HEK293 (cell line): ENCODE measurements around the gene ZNF274.
A peak's percentile ranks its signal among the peaks of the same experiment; 100 is the strongest.

Experiments
- CTCF ChIA-PET: fragments of 350-600 bp; formaldehyde crosslinking; extraction: SDS; loops from one replicate; lab custom pipeline; 2021; ENCODE audit warnings: antibody characterized with exemption; lab: Yijun Ruan, JAX
- POLR2A ChIA-PET: fragments of 300-600 bp; formaldehyde crosslinking; extraction: SDS; loops from one replicate; lab custom pipeline; 2020; ENCODE audit warnings: antibody characterized with exemption, inconsistent platforms; lab: Yijun Ruan, JAX
- H3K27ac ChIP-seq: fragments of 200-500 bp; sonication (Bioruptor generic); 2 replicates; pipeline ENCODE4 v1.5.1; 2014; ENCODE audit warnings: low read depth, low read length, control low read depth, inconsistent platforms; ENCODE audit errors: extremely low read depth
- H3K36me3 ChIP-seq, 2 experiments: fragments of 200-500 bp in 1 of 2; sonication (Bioruptor generic) in 1 of 2; 1 replicate in 1 of 2; 2 replicates in 1 of 2; pipeline ENCODE4 v1.5.1; 2014 to 2017; ENCODE audit warnings: inconsistent platforms in 2 of 2, low read length in 2 of 2; ENCODE audit not compliant: control insufficient read depth in 2 of 2, insufficient read depth in 1 of 2
- H3K4me1 ChIP-seq: fragments of 200-500 bp; sonication (Bioruptor generic); 2 replicates; pipeline ENCODE4 v1.5.1; 2014; ENCODE audit warnings: mild to moderate bottlenecking, low read length, inconsistent platforms; ENCODE audit not compliant: control insufficient read depth, insufficient read depth
- H3K4me3 ChIP-seq: 2 replicates; pipeline ENCODE4 v1.5.1; 2011; ENCODE audit warnings: low read depth, mild to moderate bottlenecking, control low read depth, low read length, moderate library complexity
- H3K9me3 ChIP-seq: fragments of 200-500 bp; sonication (Bioruptor generic); 2 replicates; pipeline ENCODE4 v1.5.1; 2014; ENCODE audit warnings: low read depth, low read length, inconsistent platforms; ENCODE audit not compliant: control insufficient read depth, insufficient read depth
- BCL6B ChIP-seq: fragments of 450-650 bp; formaldehyde crosslinking; IDR thresholded peaks from 2 replicates; pipeline ENCODE4 v1.5.1; 2017; ENCODE audit warnings: missing biosample characterization, missing genetic modification characterization
- HOXA7 ChIP-seq: sonication (generic); formaldehyde crosslinking; IDR thresholded peaks from 2 replicates; pipeline ENCODE4 v1.8.1; 2022; ENCODE audit warnings: missing genetic modification reagents, borderline replicate concordance
- MZF1 ChIP-seq: fragments of 450-650 bp; formaldehyde crosslinking; IDR thresholded peaks from 2 replicates; pipeline ENCODE4 v1.5.1; 2017; ENCODE audit warnings: missing biosample characterization, missing genetic modification characterization, borderline replicate concordance
- OSR2 ChIP-seq: fragments of 450-650 bp; formaldehyde crosslinking; IDR thresholded peaks from 2 replicates; pipeline ENCODE4 v1.5.1; 2016; ENCODE audit warnings: missing biosample characterization, missing genetic modification characterization
- TRIM28 ChIP-seq: IDR thresholded peaks from 2 replicates; pipeline ENCODE4 v1.6.1; 2011; ENCODE audit warnings: low read length, control low read depth, borderline replicate concordance
- YY1 ChIP-seq: fragments of 450-650 bp; formaldehyde crosslinking; IDR thresholded peaks from 2 replicates; pipeline ENCODE4 v1.5.1; 2018; ENCODE audit warnings: missing biosample characterization, missing genetic modification characterization
- ZBTB21 ChIP-seq: fragments of 450-650 bp; formaldehyde crosslinking; IDR thresholded peaks from 2 replicates; pipeline ENCODE4 v1.5.1; 2017; ENCODE audit warnings: missing biosample characterization, missing genetic modification characterization
- ZBTB49 ChIP-seq: fragments of 450-650 bp; formaldehyde crosslinking; IDR thresholded peaks from 2 replicates; pipeline ENCODE4 v1.5.1; 2016; ENCODE audit warnings: missing biosample characterization, missing genetic modification characterization, low read depth
- ZBTB7A ChIP-seq: fragments of 450-650 bp; formaldehyde crosslinking; IDR thresholded peaks from 2 replicates; pipeline ENCODE4 v1.5.1; 2016; ENCODE audit warnings: low read depth, missing biosample characterization, missing genetic modification characterization
- ZFP69B ChIP-seq: fragments of 450-650 bp; formaldehyde crosslinking; IDR thresholded peaks from 2 replicates; pipeline ENCODE4 v1.5.1; 2016; ENCODE audit warnings: missing biosample characterization, missing genetic modification characterization
- ZNF155 ChIP-seq: fragments of 450-650 bp; formaldehyde crosslinking; IDR thresholded peaks from 2 replicates; pipeline ENCODE4 v1.5.1; 2016; ENCODE audit warnings: missing biosample characterization, missing genetic modification characterization
- ZNF16 ChIP-seq: fragments of 450-650 bp; formaldehyde crosslinking; IDR thresholded peaks from 2 replicates; pipeline ENCODE4 v1.5.1; 2016; ENCODE audit warnings: low read depth, missing biosample characterization, missing genetic modification characterization
- ZNF169 ChIP-seq: fragments of 450-650 bp; formaldehyde crosslinking; IDR thresholded peaks from 2 replicates; pipeline ENCODE4 v1.5.1; 2016; ENCODE audit warnings: missing biosample characterization, missing genetic modification characterization
- ZNF202 ChIP-seq: fragments of 450-650 bp; formaldehyde crosslinking; IDR thresholded peaks from 2 replicates; pipeline ENCODE4 v1.5.1; 2016; ENCODE audit warnings: missing biosample characterization, missing genetic modification characterization, borderline replicate concordance
- ZNF211 ChIP-seq: fragments of 450-650 bp; formaldehyde crosslinking; IDR thresholded peaks from 2 replicates; pipeline ENCODE4 v1.5.1; 2016; ENCODE audit warnings: low read depth, missing biosample characterization, missing genetic modification characterization
- ZNF501 ChIP-seq: fragments of 450-650 bp; formaldehyde crosslinking; IDR thresholded peaks from 2 replicates; pipeline ENCODE4 v1.5.1; 2016; ENCODE audit warnings: missing biosample characterization, missing genetic modification characterization
- ZNF518A ChIP-seq: fragments of 450-650 bp; formaldehyde crosslinking; conservative IDR thresholded peaks from 2 replicates; pipeline ENCODE4 v1.5.1; 2016; ENCODE audit warnings: low read depth, missing biosample characterization, missing genetic modification characterization
- ZNF549 ChIP-seq: fragments of 450-650 bp; IDR thresholded peaks from 2 replicates; pipeline ENCODE4 v1.5.1; 2018; ENCODE audit warnings: missing biosample characterization, missing genetic modification characterization, mild to moderate bottlenecking, inconsistent platforms, moderate library complexity
- ZNF560 ChIP-seq: fragments of 450-650 bp; formaldehyde crosslinking; IDR thresholded peaks from 2 replicates; pipeline ENCODE4 v1.5.1; 2017; ENCODE audit warnings: missing biosample characterization, missing genetic modification characterization, borderline replicate concordance
- ZNF664 ChIP-seq: fragments of 450-650 bp; formaldehyde crosslinking; IDR thresholded peaks from 2 replicates; pipeline ENCODE4 v1.5.1; 2016; ENCODE audit warnings: missing biosample characterization, missing genetic modification characterization
- ZNF707 ChIP-seq: fragments of 450-650 bp; formaldehyde crosslinking; IDR thresholded peaks from 2 replicates; pipeline ENCODE4 v1.5.1; 2016; ENCODE audit warnings: missing biosample characterization, missing genetic modification characterization
- ZNF776 ChIP-seq: fragments of 450-650 bp; formaldehyde crosslinking; IDR thresholded peaks from 2 replicates; pipeline ENCODE4 v1.5.0; 2017; ENCODE audit warnings: missing biosample characterization, missing genetic modification characterization, borderline replicate concordance
- TF ChIP-seq, protein P1 (sequence below): fragments of 450-650 bp; formaldehyde crosslinking; IDR thresholded peaks from 2 replicates; pipeline ENCODE4 v1.5.1; 2016; ENCODE audit warnings: missing biosample characterization, missing genetic modification characterization
- TF ChIP-seq, protein P2 (sequence below): fragments of 450-650 bp; formaldehyde crosslinking; IDR thresholded peaks from 2 replicates; pipeline ENCODE4 v1.5.1; 2016; ENCODE audit warnings: missing biosample characterization, missing genetic modification characterization
- TF ChIP-seq, protein P3 (sequence below): fragments of 450-650 bp; formaldehyde crosslinking; IDR thresholded peaks from 2 replicates; pipeline ENCODE4 v1.5.1; 2017; ENCODE audit warnings: missing biosample characterization, missing genetic modification characterization

ZNF274 gene

GRCh38 chr19:58252102-58252685 is 69.3 kb downstream of the ZNF274 start:
- CTCF ChIA-PET, result no interaction called here
- TF ChIP-seq ZBTB7A (tag by site-specific recombination) (no peak), TRIM28 (peak; percentile 99), YY1 (no peak), ZNF202 (tag by site-specific recombination) (no peak), ZFP69B (no peak), ZBTB49 (tag by site-specific recombination) (no peak), ZNF518A (tag by site-specific recombination) (peak; percentile 63), MZF1 (tag by site-specific recombination) (no peak), ZNF501 (tag by site-specific recombination) (no peak), ZNF560 (tag by site-specific recombination) (no peak), ZNF707 (no peak), ZNF155 (tag by site-specific recombination) (no peak), ZBTB21 (tag by site-specific recombination) (no peak), OSR2 (tag by site-specific recombination) (no peak), HOXA7 (no peak), ZNF776 (tag by site-specific recombination) (no peak), ZNF16 (tag by site-specific recombination) (no peak), ZNF211 (no peak), ZNF664 (tag by site-specific recombination) (no peak), ZNF169 (tag by site-specific recombination) (0 out of 2 replicates have a peak, but pooled peaks have one; percentile 12), ZNF549 (peak; percentile 84), BCL6B (tag by site-specific recombination) (no peak)
- TF ChIP-seq, protein P1, sequence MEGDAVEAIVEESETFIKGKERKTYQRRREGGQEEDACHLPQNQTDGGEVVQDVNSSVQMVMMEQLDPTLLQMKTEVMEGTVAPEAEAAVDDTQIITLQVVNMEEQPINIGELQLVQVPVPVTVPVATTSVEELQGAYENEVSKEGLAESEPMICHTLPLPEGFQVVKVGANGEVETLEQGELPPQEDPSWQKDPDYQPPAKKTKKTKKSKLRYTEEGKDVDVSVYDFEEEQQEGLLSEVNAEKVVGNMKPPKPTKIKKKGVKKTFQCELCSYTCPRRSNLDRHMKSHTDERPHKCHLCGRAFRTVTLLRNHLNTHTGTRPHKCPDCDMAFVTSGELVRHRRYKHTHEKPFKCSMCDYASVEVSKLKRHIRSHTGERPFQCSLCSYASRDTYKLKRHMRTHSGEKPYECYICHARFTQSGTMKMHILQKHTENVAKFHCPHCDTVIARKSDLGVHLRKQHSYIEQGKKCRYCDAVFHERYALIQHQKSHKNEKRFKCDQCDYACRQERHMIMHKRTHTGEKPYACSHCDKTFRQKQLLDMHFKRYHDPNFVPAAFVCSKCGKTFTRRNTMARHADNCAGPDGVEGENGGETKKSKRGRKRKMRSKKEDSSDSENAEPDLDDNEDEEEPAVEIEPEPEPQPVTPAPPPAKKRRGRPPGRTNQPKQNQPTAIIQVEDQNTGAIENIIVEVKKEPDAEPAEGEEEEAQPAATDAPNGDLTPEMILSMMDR (tag by site-specific recombination), result no peak
- TF ChIP-seq, protein P2, sequence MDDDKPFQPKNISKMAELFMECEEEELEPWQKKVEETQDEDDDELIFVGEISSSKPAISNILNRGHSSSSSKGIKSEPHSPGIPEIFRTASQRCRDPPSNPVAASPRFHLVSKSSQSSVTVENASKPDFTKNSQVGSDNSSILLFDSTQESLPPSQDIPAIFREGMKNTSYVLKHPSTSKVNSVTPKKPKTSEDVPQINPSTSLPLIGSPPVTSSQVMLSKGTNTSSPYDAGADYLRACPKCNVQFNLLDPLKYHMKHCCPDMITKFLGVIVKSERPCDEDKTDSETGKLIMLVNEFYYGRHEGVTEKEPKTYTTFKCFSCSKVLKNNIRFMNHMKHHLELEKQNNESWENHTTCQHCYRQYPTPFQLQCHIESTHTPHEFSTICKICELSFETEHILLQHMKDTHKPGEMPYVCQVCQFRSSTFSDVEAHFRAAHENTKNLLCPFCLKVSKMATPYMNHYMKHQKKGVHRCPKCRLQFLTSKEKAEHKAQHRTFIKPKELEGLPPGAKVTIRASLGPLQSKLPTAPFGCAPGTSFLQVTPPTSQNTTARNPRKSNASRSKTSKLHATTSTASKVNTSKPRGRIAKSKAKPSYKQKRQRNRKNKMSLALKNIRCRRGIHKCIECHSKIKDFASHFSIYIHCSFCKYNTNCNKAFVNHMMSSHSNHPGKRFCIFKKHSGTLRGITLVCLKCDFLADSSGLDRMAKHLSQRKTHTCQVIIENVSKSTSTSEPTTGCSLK (tag by site-specific recombination), result 0 out of 2 replicates have a peak, but pooled peaks have one; percentile 64
- TF ChIP-seq, protein P3, sequence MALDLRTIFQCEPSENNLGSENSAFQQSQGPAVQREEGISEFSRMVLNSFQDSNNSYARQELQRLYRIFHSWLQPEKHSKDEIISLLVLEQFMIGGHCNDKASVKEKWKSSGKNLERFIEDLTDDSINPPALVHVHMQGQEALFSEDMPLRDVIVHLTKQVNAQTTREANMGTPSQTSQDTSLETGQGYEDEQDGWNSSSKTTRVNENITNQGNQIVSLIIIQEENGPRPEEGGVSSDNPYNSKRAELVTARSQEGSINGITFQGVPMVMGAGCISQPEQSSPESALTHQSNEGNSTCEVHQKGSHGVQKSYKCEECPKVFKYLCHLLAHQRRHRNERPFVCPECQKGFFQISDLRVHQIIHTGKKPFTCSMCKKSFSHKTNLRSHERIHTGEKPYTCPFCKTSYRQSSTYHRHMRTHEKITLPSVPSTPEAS, result no peak

More at GRCh38 chr19:58252102-58252685, 69.3 kb downstream of the ZNF274 start:
- Histone ChIP-seq H3K27ac (no peak overlapping the region), H3K9me3 (peaks cover 18% of the 10 kb centered on the region), H3K36me3 (peaks cover 69 to 95% of the 10 kb centered on the region in 2 experiments), H3K4me1 (no peaks in the 10 kb centered on the region), H3K4me3 (no peak overlapping the region)
- POLR2A ChIA-PET, result no interaction called here
